GM15510 (cell line): Measurements from ENCODE around the gene EXPH5.

Experiments
- POLR2A ChIP-seq: IDR thresholded peaks from 3 replicates; pipeline ENCODE4 v1.6.1; 2011; ENCODE audit warnings: borderline replicate concordance; ENCODE audit not compliant: insufficient read length; ENCODE audit errors: extremely low read depth

The EXPH5 gene

DNA sequence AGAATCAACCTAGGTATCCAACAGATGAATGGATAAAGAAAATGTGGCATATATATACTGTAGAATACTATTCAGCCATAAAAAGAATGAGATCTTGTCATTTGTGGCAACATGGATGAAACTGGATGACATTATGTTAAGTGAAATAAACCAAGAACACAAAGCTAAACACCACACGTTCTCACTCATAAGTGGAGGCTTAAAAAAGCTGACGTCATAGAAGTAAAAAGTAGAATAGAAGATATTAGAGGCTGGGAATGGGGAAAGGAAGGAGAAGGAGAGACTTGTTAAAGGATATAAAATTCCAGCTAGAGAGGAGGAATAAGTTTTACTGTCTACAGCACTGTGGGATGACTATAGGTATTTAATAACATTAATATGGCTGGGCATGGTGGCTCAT is 12.9 kb downstream of the EXPH5 start:
- TF ChIP-seq POLR2A = no peak

DNA sequence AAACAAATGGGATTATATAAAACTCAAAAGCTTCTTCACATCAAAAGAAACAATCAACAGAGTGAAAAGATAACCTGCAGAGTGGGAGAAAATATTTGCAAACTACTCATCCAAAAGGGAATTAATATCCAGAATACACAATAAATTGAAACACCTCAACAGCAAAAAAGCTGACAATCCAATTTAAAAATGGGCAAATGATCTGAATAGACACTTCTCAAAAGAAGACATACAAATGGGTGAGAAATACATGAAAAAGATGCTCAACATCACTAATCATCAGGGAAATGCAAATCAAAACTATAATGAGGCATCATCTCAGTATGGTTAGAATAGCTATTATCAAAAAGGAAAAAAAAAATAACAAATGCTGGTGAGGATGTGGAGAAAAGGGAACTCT is 13.5 kb downstream of the EXPH5 start:
- no peak for TF ChIP-seq POLR2A

DNA sequence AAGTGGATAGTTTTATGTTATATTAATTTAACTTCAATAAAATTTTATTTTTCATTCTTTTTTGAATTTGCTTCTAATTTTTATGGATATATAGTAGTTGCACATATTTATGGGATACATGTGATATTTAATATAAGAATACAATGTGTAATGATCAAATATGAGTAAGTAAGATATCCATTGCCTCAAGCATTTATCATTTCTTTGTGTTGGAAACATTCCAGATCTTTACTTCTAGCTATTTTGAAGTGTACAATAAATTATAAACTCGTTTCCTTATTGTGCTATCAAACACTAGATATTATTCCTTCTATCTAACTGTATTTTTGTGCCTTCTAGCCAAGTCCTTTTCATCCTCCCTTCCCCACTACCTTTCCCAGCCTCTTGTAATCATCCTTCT is 17.0 kb downstream of the EXPH5 start:
- TF ChIP-seq POLR2A = no peak

DNA sequence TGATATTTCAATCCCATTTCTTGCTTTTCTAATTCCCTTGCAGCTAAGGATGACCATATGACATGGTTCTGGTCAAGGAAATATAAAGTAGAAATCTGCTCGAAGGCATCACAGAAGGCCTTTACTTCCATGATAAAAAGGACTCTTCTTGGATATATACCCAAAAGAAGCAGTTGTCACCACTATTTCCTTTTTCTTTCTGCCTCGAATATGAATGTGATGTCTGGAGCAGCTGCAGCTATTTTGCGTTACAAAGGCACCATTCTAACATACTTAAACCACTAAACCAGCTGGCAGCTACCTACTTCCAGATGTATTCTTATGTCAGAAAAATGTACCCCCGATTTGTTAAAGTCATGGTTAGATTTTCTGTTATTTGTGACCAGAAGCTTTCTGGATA is 18.9 kb downstream of the EXPH5 start:
- no peak for TF ChIP-seq POLR2A

DNA sequence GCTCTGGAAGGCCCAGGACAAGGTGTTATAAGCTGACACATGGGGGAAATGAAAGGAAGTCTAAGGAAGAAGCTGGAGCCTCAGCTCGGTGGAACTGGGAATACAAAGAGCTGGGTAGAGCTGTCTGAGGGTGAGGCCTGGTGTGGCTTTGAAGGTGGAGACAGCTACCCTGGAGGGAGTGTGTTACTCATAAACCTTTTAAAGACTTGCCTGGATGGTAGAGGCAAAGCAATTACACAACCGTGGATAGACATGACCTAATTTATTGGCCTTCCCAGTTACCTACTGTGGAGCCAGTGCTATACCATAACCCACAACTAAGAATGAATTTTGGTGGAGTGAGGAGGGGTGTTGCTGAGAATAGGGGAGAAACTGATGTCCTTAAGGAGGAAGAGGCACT is 22.6 kb downstream of the EXPH5 start:
- no peak for TF ChIP-seq POLR2A

DNA sequence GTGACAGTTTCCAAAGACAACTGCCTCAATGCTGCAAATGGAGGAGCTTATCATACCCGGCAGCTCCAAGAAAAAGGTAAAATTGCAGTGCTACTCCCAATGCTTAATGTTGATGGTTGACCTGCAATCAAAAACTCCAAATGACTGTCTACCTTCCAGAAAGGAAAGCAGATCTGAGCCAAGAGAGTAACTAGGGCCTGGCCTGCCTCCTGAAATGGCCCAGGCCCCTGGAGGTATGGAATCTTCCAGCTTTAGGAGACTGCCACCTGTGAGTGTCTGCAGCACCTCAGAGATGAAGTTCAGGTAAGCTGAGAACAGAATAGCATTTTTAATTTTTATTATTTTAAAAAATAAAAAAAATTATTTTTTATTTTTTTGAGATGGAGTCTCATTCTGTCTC is 23.7 kb downstream of the EXPH5 start:
- no peak for TF ChIP-seq POLR2A

DNA sequence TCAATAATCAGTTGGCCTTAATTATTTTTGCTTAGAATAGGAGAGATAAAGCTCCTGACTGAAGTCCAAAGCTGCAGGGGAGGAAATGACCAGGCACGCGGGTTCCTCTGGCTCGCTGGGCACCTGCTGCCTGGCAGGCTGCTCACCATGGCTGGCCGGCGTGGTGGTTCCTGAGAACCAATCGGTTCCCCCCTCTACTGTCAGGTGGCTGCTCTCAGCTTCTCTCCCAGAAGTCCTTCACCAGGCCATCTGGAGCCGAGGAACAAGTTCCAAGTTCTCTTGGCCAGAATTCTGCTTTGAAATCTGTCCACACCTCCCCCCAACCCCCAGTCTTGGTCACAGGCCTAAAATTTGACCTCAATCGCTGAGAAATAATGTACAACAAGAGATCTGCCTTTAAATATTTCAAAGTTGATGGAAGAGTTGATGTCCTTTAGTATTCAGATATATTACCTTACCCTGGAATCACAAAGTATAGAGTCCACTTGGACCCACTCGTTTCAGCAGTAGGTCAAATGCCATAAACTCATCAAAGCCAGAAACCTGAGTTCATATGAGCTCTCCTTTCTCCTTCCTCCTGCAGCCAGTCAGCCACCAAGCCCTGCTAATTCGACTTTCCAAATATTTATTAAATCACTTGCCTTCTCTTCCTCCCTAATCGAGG is 25.2 kb downstream of the EXPH5 start:
- no peak for TF ChIP-seq POLR2A

DNA sequence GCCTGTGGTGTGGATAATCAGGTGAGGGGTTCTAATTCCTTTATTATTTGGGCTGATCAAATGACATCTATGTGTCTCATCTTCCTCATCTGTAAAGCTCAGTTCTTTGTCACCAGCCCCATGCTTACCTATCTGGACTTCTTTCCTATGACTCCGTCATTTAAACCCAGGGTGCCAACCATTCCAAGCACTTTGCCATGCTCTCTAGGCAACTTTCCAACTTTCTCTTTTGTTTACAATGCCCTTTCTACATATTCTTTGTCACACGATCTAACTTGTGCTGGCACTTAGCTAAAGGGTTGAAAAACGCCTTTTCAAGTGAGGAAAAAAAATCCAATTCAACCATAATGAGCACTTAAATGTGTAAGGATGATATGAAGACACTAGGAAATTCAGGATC is 27.9 kb downstream of the EXPH5 start:
- TF ChIP-seq POLR2A = no peak

DNA sequence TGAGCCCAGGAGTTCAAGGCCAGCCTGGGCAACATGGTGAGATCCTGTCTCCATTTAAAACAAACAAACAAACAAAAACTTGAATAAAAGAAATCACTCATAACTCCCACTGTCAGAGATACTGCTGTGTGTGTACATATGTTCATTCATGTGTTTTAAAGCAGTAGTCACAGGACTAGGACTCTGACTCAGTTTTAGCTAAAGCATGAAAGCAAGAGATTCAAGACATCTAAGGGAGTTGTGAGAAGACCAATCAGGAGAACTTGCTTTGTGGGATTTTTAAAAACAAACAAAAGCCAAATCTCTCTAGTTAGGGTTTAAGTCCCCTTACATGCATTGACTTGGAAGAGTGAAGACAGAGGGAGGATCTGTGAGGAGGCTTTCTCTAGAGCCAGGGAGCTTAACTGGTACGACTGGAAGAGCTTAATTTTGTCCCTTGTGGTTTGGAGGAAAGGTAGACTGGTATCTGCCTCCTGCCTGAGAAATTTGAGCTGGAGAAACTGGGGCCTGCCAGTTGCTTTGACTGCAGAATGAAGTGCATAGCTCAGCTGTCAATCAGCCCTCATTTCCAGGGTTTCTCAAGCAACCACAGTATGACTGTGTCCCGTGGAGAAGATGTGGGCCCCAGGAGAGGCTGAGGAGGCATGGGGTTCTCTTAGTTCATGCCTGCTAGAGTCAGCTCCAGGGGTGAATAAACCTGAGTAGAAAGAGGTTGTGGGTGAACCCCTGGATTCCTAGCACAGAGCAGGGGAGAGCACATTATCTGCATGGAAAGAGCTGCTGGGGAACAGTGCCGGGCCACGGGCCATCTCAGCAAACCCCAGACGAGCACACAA is 30.6 kb downstream of the EXPH5 start:
- TF ChIP-seq POLR2A = no peak

DNA sequence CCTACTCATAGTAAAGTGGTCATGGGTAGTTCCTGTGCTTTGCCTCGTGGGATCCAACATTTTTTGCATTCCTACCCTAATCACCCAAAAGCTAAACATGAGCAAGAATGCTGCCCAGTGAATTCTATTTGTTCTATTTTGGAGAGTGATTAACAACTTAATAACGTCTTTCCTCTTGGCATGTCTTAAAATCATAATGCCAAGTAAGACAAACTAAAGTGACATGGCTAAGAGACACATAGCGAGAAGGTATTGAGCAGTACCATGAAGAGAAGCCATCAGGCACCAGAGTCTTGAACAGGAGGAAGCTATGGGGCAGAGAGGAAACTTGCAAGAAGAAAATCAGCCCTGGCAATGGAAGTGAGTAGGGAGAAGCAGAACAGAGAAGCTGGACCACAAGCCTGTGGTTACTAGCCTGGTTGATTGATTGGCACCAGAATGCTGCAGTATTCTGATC is 32.0 kb downstream of the EXPH5 start:
- no peak for TF ChIP-seq POLR2A

DNA sequence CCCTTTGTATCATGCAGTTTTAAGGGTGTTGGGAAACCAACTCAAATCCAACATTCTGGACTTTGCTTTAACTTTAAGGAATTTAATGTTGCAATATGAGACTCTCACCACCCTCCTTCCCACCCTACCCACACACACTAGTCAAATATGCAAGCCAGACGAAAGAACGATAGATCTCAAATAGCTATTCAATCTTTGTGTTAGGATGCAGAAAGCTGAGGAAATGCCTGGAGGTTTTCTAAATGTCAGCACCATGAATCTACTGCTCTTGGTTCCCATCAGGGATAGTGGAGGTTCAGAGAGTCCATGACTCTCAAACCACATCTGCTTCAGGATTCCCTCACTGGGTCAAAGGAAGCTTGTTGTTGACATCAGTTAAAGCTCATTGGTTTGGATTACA is 33.7 kb downstream of the EXPH5 start:
- no peak for TF ChIP-seq POLR2A

DNA sequence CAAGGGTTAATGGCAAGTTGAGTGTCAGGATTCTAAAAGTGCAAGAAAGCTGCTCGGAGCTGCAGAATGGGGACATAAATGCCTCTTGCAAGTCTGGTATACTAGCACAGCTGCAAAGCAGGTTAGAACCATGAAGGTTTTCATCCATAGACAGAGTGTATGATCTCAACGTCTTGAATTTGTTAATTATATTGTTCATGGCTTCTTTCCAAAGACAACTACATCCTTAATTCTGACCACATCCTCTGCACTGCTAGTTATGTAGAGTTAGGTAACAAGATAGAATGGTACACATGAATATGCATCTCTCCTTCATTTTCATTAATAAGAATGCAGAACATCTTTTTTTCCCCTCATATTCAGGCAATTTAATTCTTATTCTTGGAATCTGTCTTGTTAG is 34.2 kb downstream of the EXPH5 start:
- TF ChIP-seq POLR2A = no peak

DNA sequence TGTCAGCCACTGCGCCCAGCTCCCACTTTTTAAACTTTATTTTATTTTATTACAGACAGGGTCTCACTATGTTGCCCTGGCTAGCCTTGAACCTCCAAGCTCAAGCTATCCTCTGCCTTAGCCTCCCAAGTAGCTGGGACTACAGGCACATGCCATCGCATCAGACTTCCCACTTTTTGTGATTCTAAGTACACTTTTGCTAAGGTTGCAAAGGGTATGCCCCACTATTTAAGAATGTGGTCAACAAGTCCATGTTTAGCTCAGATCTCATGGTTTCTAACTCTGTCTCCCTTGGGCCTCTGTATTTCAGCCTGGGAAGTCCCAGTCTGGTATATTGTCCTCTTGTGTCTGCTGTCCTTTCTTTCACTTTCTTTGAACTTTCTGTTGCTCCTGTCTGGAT is 35.3 kb downstream of the EXPH5 start:
- TF ChIP-seq POLR2A = no peak

DNA sequence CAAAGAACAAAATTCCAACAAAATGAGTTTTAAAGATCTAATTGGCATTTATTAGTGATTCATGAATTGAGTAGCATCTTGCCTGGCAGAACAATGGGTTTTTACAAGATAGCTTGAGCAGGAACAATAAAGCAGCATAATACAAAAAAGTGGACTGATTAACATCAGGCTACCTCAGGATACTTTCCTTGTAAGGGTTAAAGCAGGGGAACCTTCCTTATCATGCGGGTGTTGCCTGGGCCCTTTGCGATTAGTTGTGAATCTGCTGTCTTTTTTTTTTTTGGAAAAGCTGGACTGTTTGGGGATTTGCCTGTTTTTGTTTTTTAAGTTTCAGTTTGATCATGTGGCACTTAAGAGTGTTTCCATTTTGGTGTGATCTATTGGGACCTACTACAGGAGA is 37.5 kb downstream of the EXPH5 start:
- TF ChIP-seq POLR2A = no peak

DNA sequence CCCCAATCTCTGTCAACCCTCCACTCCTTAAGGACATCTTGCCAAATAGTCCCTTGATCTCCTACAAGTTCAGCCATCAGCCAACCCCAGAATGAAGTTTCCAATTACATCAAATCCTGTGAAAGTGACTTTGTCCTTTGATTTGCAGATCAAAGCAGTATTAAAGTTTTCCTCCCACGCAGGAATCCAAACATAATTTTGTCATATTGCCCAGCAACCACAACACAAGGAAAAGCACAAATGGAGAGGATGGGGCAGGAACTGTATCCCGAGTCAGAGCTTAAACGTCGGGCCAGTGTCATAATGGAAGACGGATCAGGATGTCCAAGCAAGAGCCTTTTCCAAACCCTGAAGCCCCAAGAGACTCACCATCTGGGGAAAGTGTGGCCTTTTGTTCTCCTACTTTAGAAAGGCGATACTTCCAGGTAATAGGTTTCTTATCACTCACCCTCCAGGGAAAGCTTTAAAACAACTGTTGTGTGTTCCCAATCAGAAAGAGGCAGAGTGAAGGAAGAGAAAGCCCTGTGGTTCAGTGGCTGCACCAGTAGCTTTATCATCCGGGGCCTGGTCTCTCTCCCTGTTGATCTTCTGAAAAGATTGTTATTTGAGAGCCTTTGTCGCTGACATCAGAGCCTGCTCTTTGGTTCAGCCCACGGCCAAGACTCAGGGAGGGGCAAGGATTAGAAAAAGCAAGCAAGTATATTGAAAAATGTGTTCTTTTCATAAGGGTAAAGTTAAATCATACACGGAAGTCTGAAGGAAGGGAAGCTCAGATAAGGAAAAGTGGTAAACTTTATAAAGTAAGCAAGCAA is 41.7 kb downstream of the EXPH5 start:
- TF ChIP-seq POLR2A = no peak
